ENCODE data around the gene TBX3. TPM values are rescaled to one million over a fixed set of nuclear protein-coding genes. Genes with fewer than 3 reads are reported as not detected.

Gene TBX3
- total RNA-seq, 3 donors from 2014 or later, result 21.3 to 115 (median 78.3) TPM

DNA sequence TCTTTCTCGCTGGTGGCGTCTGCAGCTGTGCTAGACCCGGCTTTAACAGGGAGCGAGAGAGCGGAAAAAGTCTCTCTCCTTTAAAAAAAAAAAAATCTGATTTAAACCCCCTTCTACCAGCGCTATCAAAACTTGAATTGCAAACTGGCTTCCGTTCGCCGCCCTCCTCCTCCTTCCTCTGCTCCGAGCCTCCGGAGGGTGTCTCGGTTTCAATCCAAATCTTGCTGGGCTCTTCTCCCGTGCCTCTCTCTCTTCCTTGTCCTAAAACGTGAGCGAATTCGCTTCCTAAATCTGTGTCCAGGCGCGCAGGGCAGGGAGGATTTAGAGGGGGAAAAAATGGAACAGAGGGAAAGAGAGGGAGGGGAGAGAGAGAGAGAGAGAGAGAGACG lies 272 bp downstream of the TBX3 start:
- H3K4me1 ChIP-seq, result no peaks in the 10 kb centered on the region
- TF ChIP-seq, protein P1, sequence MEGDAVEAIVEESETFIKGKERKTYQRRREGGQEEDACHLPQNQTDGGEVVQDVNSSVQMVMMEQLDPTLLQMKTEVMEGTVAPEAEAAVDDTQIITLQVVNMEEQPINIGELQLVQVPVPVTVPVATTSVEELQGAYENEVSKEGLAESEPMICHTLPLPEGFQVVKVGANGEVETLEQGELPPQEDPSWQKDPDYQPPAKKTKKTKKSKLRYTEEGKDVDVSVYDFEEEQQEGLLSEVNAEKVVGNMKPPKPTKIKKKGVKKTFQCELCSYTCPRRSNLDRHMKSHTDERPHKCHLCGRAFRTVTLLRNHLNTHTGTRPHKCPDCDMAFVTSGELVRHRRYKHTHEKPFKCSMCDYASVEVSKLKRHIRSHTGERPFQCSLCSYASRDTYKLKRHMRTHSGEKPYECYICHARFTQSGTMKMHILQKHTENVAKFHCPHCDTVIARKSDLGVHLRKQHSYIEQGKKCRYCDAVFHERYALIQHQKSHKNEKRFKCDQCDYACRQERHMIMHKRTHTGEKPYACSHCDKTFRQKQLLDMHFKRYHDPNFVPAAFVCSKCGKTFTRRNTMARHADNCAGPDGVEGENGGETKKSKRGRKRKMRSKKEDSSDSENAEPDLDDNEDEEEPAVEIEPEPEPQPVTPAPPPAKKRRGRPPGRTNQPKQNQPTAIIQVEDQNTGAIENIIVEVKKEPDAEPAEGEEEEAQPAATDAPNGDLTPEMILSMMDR (IDR thresholded peaks at IDR 0.05), result no peak
- TF ChIP-seq POLR2A (IDR thresholded peaks at IDR 0.05), result no peak
- no peak for TF ChIP-seq POLR2AphosphoS5 (IDR thresholded peaks at IDR 0.05)
- no peaks in the 10 kb centered on the region for H3K36me3 ChIP-seq
- intact Hi-C loops (cut with DNase I; ENCODE audit: low total_unique reads), result loop anchor here (1.0 kb wide), 1 partner anchor 14 kb away; no protein-coding TSS in a partner anchor
- DNase-seq (ENCODE audit: low spot score in 2 of 2), result no peak
- H3K4me3 ChIP-seq, result peak overlapping the region; percentile 63 to 84 (median 73)
- H3K9me3 ChIP-seq, result no peaks in the 10 kb centered on the region
- peak overlapping the region; percentile 93 to 96 for H3K27ac ChIP-seq
- H3K27me3 ChIP-seq, result peaks cover 0 to 12% of the 10 kb centered on the region in 2 donors

DNA sequence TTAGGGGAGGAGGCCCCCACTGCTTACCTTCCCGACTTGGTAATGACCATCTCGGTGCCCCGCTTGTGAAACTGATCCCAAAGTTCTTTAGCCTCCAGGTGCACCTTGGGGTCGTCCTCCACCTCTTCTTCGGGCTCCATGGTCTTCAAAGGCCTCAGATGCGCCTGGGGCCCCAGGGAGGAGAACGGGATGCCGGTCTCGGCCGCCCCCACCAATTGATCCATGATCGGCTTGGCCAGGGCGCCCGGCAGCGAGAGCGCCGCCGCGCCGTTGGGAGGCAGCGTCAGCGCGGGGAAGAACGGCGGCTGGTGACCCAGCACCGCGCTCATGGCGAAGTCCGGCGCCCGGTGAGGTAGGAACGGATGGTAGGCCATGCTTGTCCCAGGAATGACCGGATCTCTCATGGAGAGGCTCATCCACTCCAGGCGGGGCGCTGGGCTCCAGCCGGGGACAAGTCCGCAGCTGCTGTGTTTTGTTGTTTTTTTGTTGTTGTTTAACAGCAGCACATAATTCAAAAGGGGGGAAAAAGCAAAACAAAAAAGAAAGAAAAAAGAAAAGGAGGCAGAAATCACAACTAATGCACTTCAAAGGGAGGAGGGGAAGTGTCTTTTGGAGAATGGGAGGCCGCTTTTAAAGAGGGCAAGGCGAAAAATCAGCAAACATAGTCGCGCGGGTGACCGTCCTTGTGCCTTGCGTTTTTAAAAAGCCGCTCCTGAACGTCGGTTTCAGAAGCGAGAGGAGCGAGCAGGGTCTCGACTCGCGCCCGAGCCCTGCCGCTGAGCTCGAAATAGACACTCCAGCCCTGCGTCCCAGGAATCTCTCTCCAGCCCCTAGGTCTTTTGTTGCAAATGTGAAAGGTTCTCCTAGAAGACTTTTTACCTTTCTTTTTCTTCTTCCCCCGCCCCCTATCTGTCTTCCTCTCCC lies 928 bp downstream of the TBX3 start:
- Histone ChIP-seq H3K4me3 (peak overlapping the region; percentile 63 to 84 (median 73)), H3K9me3 (no peaks in the 10 kb centered on the region), H3K27ac (peak overlapping the region; percentile 93 to 96), H3K27me3 (peaks cover 0 to 8% of the 10 kb centered on the region in 2 donors), H3K4me1 (no peaks in the 10 kb centered on the region), H3K36me3 (no peaks in the 10 kb centered on the region)
- intact Hi-C loops (cut with DNase I; ENCODE audit: low total_unique reads), result loop anchor here (1.0 kb wide), 1 partner anchor 14 kb away; no protein-coding TSS in a partner anchor
- TF ChIP-seq POLR2A (IDR thresholded peaks at IDR 0.05), result no peak
- TF ChIP-seq POLR2AphosphoS5 (IDR thresholded peaks at IDR 0.05), result peak in 2 of 3 donors; percentile 16 to 45
- TF ChIP-seq, protein P1 (IDR thresholded peaks at IDR 0.05), result no peak
- no peak for DNase-seq (ENCODE audit: low spot score in 2 of 2)

DNA sequence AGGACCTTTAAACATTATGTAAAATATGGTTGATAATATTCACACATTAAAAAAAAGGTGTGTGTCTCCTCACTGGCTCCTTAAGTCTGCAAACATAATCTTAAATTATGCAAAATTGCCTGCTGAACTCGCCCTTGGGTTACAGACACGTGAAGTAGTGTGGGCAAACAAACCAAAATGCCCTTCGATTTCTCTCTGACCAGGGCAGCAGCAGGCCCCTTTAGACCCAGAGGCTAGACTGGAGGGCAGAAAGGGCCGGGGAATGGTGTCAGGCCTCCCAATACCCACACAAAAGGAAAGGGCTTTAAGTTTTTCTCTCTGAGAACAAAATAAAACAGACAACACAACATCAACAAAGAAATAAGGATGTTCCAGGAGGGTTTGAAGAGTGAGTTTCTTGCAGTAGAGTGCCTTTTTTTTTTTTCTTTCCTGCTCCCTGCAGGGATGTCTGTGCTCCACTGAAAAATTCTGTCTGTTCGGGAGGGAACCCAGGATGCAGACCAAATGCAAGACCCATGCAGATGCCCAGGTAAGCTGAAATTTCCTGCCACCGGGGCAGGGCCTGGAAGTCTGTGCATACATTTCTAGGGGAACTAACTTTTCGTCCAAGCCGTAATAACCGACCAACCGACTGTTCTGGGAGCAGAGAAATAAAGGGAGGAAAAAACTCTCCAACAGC lies 1.7 kb downstream of the TBX3 start:
- TF ChIP-seq, protein P1 (IDR thresholded peaks at IDR 0.05), result no peak
- no peak for TF ChIP-seq POLR2A (IDR thresholded peaks at IDR 0.05)
- TF ChIP-seq POLR2AphosphoS5 (IDR thresholded peaks at IDR 0.05), result no peak
- no peak for DNase-seq (ENCODE audit: low spot score in 2 of 2)
- H3K36me3 ChIP-seq, result no peaks in the 10 kb centered on the region
- peak overlapping the region; percentile 63 to 84 (median 73) for H3K4me3 ChIP-seq
- peaks cover 0 to 6% of the 10 kb centered on the region in 2 donors for H3K27me3 ChIP-seq
- H3K27ac ChIP-seq, result peak overlapping the region; percentile 93 to 96
- no peaks in the 10 kb centered on the region for H3K9me3 ChIP-seq
- intact Hi-C loops (cut with DNase I; ENCODE audit: low total_unique reads), result no loop called here
- no peaks in the 10 kb centered on the region for H3K4me1 ChIP-seq

DNA sequence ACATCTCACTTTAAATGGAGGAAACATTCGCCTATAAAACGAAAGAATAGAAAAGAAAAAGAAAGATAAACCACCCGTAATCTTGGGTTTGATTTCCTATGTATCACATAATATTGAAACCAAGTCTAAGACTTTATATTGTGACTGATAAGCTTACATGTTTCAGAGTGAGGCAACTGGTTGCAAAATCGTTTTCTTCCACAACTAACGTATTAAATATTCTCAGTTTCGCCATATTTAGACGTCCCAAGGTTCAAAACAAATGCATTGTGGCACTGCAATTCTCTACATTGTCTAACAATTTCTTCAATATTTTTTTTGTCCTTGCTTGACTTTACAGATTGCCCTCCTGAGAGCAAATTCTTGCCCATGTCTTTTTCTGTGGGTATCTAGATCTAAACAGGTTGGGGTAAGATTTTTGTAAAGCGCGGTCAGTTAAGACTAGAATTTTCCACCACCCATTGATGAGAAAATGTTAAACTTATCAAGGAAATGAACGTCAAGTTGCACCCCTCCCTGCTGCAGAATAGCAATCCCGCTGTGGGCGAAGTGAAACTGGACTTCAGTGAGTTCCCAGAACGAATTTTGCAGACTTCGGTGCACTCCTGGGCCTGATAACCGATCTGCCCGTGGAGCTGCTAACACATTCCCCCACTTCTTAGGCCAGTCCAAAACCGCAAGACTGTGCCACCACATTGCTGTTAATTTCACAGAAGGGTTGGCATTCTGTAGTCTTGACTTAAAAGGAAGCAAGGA lies 2.7 kb downstream of the TBX3 start:
- H3K4me3 ChIP-seq, result peak overlapping the region; percentile 63 to 84 (median 73)
- intact Hi-C loops (cut with DNase I; ENCODE audit: low total_unique reads), result no loop called here
- H3K36me3 ChIP-seq, result no peaks in the 10 kb centered on the region
- TF ChIP-seq POLR2A (IDR thresholded peaks at IDR 0.05) (no peak), POLR2AphosphoS5 (IDR thresholded peaks at IDR 0.05) (peak in 2 of 3 donors; percentile 21 to 27)
- TF ChIP-seq, protein P1 (IDR thresholded peaks at IDR 0.05), result no peak
- peak overlapping the region; percentile 93 to 96 for H3K27ac ChIP-seq
- no peaks in the 10 kb centered on the region for H3K27me3 ChIP-seq
- H3K4me1 ChIP-seq, result no peaks in the 10 kb centered on the region
- no peak for DNase-seq (ENCODE audit: low spot score in 2 of 2)
- H3K9me3 ChIP-seq, result no peaks in the 10 kb centered on the region
